HK-2 (cell line): ENCODE data around the gene TRIM9.

ENCODE experiments used
- DNase-seq: peaks from one replicate; pipeline ENCODE4 v3.0.0-alpha.2; 2018; ENCODE audit not compliant: unreplicated experiment

TRIM9 gene

GRCh38 chr14:51058382-51058781, 36.5 kb downstream of the TRIM9 start:
- no peak for DNase-seq

- no peak for DNase-seq
Measured at GRCh38 chr14:51056421-51056820, 38.5 kb downstream of the TRIM9 start.

- no peak for DNase-seq
Measured at GRCh38 chr14:51053157-51053556, 41.7 kb downstream of the TRIM9 start.

- DNase-seq = no peak
Measured at GRCh38 chr14:51044961-51045360, 49.9 kb downstream of the TRIM9 start.

- DNase-seq = no peak
Measured at GRCh38 chr14:51041883-51042282, 53.0 kb downstream of the TRIM9 start.

DNA sequence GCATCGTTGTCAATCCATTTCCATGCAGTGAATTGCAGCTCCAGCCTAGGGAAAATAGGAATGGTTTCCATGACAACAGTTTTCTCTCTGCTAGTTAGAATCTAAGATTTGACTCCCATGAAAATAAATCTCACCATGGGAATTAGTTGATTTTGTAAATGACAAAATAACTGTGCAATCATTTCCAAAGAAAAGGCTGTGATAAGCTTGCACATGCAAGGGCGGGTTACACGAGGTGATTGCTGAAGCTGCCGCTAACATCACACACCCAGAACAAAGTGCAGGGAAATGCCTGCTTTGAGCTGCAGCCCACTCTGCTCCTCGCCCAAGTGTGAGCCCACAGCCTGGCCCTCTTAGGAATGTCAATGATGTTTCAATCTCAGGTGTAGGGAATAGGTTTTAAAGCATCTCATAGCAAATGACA, 53.8 kb downstream of the TRIM9 start:
- DNase-seq = no peak

DNA sequence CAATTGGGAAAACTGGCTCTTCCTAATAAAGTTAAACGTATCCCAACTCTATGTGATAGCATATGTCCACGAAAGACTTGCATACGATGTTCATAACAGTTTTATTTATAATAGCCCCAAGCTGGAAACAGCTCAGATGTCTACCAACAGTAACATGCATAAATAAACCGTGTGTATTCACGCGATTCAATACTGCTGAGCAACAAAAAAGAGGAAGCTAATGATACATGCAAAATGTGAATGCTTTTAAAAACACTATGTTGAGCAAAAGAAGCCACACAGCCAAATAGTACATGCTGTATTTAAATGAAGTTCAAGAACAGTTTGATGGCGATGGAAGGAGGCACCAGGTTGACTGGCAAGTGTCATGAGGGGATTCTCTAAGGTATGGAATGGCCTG, 55.7 kb downstream of the TRIM9 start:
- DNase-seq = no peak

- no peak for DNase-seq
Measured at GRCh38 chr14:51035611-51036192, 59.2 kb downstream of the TRIM9 start.

DNA sequence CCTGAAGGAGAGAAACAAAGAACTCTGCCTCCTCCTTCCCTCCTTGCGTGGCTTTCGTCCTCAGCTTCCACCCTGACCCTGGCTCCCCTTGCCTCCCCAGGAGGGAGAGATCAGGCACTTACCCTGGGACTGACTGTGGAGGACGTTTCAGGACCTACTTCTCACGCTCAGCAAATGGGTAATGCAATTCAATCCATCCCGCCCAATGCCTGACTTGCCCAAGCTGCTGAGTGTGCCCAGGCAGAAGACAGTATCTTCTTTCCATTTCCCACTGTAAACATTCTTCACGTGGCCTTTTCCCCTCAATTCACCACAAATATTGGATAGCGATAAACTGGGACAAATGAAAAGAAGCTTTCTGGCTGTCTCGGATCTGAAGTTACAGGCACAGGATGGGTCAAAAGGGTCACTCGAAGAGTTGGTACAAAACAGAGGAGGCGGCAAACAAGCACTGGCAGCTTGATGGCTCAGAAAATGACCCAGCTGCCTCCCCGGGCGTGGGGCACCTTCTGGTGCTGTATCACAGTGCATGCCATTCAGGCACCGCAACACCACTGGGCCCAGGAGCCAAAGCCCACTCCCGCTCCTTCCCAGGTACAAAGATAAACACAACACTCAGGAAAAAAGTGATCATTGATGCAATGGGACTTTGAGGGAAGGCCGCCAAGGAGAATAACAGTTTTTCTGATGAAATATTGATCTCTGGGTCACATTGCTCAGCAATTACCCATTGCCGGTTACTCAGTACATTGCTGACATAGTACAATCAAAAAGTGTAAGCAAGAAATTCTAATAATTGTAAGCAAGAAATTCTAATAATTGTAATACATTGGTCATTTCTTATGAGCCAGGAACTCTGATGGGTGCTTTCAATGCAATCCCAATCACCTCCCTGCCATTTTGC, 65.8 kb downstream of the TRIM9 start:
- DNase-seq = no peak

DNA sequence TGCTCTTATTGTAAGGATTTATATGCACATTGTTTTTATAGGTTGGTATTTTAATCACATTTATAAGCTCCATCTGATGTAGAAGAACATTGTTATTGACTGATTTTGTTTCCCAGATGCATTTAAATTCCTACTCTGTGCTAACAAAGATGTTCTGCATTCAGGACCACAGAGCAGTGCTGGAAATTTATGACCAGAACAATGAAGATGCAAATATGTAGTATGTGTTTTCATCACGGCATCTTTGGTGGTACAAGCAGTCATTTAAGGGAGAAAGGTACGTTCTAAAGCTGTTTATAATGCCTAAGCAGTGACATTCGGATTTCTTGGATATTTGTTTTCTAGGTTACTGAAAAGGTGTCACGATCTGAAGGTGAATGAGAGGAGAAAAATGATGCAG, 66.5 kb downstream of the TRIM9 start:
- DNase-seq = no peak

DNA sequence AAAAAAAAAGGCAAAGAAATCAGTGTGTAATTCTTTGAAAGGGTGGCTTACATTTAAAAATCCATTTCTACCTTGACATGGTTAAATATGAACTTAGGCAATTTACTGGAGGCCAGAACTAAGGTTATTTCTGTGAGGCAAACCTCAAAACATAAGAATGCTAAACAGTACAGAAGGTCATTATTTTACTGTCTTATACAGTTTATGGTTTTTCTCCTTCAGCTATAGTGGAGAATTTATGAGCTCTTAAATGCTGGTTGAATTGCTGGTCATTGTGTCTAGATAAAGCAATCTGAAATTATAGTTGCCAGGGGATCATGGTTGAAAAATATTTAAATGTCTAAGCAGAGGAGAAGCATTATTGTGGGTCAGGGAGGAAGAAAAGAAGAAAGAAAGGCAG, 70.5 kb downstream of the TRIM9 start:
- DNase-seq = no peak

DNA sequence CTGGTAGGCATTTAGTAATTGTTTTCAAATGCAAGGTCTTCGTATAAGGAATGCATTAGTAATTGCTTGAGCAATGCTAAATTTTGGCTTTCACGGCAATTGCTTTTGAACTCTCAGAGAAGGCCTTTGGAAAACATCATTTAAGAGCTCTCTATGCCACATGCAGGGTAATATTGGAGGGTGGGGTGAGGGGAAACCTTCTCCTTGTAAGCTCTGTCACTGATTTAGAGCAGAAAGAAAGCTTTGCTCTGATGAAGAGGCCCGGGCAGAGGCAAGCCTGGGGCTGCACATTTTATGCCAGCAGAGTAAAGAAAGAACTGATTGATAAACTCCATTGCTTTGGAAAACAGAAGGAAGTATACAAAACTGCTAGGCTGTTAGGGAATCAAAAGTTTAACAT, 70.9 kb downstream of the TRIM9 start:
- no peak for DNase-seq

DNA sequence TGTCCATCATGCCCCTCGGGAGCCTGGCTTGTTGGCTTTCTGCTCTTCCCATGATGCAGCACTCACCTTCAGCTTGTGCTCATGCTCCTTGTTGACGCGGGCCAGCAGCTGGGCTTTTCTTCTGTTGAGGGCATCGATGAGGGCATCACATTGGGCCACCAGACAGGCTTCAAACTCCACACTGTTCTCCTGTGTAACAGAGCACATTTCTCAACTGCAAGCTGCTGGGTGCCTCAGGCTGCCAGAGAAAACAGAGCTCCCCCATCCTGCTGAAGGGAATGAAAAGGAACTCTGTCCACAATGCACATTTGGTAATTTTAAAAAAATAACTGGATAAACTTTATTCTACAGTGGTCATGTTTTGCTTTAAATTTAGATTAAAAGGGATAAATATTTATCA, 72.1 kb downstream of the TRIM9 start:
- DNase-seq = no peak

GRCh38 chr14:51020024-51020710, 74.7 kb downstream of the TRIM9 start:
- peak; percentile 36 for DNase-seq

DNA sequence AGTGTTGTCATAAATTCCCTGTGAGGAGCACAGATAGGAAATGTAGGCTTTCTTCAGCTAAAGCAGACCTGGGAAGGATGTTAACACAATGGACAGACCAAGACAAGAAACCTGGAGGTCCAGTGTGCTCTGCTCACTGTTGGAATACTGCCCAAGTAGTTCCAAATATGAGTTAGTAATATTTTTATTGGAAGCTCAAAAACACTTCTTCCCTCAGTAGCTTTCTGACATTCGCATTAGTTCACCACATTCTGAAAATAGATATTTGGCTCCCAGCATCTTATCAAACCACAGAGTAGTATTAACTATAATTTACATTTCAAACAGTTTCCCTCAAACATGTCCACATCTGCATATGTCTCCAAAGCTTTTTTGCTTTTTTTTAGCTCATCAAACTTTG, 75.8 kb downstream of the TRIM9 start:
- no peak for DNase-seq

DNA sequence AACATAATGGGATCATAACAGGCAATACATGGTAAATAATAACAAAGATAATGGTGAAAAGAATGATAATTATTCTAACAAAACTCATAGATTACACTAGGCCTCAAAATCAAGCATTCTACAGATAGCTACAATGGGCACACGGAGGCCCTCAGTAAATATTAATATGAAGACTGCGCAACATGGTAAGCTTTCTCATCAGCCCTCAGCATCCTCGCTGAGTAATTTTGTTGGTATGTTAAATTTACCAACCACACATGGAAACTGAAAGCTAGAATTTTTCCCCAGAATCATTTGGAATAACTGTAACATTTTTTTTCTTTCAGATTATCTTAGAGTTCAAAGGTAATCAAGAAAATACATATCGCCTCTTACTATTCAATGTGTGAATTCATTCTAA, 76.4 kb downstream of the TRIM9 start:
- no peak for DNase-seq

GRCh38 chr14:51014625-51015024, 80.3 kb downstream of the TRIM9 start:
- no peak for DNase-seq

DNA sequence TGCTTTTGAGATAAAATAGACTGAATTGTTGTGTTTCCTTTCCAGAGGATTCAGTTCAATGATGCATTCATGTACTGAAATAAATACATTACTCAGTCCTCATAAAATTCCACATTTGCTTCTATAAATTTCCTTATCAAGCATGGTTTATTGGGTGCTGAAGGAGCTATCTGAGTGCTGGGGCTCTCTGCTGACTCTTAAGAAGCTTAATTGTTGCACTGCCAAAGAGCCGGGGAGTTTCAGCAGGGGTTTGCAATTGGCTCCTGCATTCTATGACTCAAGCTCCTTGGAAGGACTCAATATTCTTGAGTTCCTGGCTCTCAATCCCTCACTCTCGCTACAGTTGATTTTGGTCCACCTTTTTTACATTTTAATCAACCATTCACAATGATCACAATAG, 80.8 kb downstream of the TRIM9 start:
- DNase-seq = no peak

GRCh38 chr14:51012055-51012454, 82.8 kb downstream of the TRIM9 start:
- no peak for DNase-seq

DNA sequence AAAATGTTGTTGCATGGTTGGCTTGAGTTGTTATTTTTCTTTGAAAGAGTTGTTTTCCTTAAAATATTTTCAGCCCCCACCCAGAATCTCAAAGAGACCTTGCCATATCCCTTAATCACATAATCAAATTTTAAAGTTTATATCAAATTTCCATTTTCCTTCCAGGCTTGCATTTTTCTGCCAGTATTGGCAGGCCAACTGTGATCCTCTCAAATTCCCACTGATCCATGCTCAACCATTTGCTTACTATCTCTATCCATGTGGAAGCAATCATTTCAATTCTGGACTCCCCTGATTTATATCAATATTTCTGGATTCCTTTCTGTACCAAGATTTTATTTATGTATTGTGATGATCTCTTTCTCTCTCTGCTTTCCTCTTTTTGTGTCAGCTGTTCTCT, 86.5 kb downstream of the TRIM9 start:
- no peak for DNase-seq

DNA sequence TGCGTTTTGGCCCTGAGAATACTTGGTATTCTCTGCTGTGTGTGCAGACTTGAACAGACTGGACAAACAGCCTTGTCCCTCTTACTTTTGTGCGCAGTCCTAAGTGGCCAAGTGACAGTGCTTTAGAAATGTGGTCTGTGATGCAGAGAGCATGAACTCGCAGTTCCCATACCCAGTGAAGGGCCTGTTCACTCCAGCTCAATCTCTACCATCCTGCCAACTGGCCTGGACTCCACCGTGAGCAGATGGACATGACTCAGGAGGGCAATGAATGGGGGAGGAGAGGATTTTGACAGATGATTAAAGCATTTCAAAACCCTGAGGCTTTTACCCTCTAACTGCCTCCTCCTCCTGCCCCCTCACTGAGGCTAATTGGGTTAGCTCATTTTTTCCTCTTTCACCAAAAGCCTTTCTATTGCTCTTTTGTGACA, 88.1 kb downstream of the TRIM9 start:
- DNase-seq = peak; percentile 59

DNA sequence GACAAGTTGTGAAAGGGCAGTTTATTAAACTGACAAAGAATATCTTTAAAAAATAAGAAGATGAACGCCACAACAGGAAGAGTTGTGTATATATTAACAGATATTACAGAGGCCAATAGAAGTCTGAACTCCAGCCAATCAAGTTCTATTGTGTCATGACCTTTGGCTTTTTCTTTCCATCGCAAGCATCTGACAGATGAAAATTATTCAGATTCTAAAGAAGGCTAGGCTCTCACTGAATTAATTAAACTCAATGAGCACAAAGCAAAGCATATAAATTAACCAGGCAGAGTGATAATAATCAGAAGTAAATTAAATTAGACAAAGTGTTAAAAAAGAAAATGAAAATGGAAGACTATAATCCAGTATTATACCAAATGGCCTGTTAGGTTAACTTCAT, 88.6 kb downstream of the TRIM9 start:
- DNase-seq = no peak
